Endothelial cell (in vitro differentiated cells): ENCODE results near the gene SEMA6C. TPM values are rescaled to one million over a fixed set of nuclear protein-coding genes. Genes with fewer than 3 reads are reported as not detected.
A peak's percentile ranks its signal among the peaks of the same experiment; 100 is the strongest.

ENCODE experiments used
- DNase-seq: peaks from one replicate; pipeline ENCODE4 v3.0.0; 2021; ENCODE audit warnings: low spot score
- H3K27ac Mint-ChIP-seq: one replicate; pipeline ENCODE4 v1.8.0; 2021; ENCODE audit warnings: mixed read lengths, inconsistent platforms; ENCODE audit not compliant: unreplicated experiment
- H3K27me3 Mint-ChIP-seq: one replicate; pipeline ENCODE4 v1.8.0; 2021; ENCODE audit warnings: mild to moderate bottlenecking, moderate library complexity, mixed read lengths, inconsistent platforms; ENCODE audit not compliant: unreplicated experiment
- H3K36me3 Mint-ChIP-seq: one replicate; pipeline ENCODE4 v1.8.0; 2021; ENCODE audit warnings: mild to moderate bottlenecking, low read depth, mixed read lengths, inconsistent platforms; ENCODE audit not compliant: unreplicated experiment
- H3K4me1 Mint-ChIP-seq: one replicate; pipeline ENCODE4 v1.8.0; 2021; ENCODE audit warnings: mild to moderate bottlenecking, mixed read lengths, inconsistent platforms; ENCODE audit not compliant: unreplicated experiment
- H3K4me3 Mint-ChIP-seq: one replicate; pipeline ENCODE4 v1.8.0; 2021; ENCODE audit warnings: mild to moderate bottlenecking, mixed read lengths, inconsistent platforms; ENCODE audit not compliant: unreplicated experiment
- H3K9me3 Mint-ChIP-seq: one replicate; pipeline ENCODE4 v1.8.0; 2021; ENCODE audit warnings: mixed read lengths, inconsistent platforms; ENCODE audit not compliant: unreplicated experiment
- CTCF ChIP-seq: fragments of 200-600 bp; sonication (generic); IDR thresholded peaks from one replicate; pipeline ENCODE4 v1.5.0; 2021; ENCODE audit warnings: antibody characterized with exemption; ENCODE audit not compliant: unreplicated experiment
- total RNA-seq: library from RNA; stranded (reverse); fragmentation: NEBNext Ultra II Directional; extraction: Animal tissue kit (Norgen Biotek cat#: 25700); gene quantifications from one replicate; pipeline ENCODE4 v1.2.1, GENCODE V29; 2021; ENCODE audit not compliant: unreplicated experiment

Gene SEMA6C
- total RNA-seq, 1 donor from 2014 or later, result 214 TPM

- H3K9me3 Mint-ChIP-seq, result no peaks in the 10 kb centered on the region
- TF ChIP-seq CTCF, result no peak
- H3K4me1 Mint-ChIP-seq, result peaks cover 21% of the 10 kb centered on the region
- DNase-seq, result no peak
- H3K4me3 Mint-ChIP-seq, result peak overlapping the region; percentile 26
- H3K36me3 Mint-ChIP-seq, result peaks cover 51% of the 10 kb centered on the region
- H3K27ac Mint-ChIP-seq, result no peak overlapping the region
- H3K27me3 Mint-ChIP-seq, result peaks cover 23% of the 10 kb centered on the region
Measured at GRCh38 chr1:151134991-151135390, 11.4 kb downstream of the SEMA6C start.

- Mint-ChIP-seq H3K9me3 (no peaks in the 10 kb centered on the region), H3K4me3 (peak overlapping the region; percentile 26), H3K36me3 (peaks cover 45% of the 10 kb centered on the region), H3K27me3 (peaks cover 22% of the 10 kb centered on the region), H3K4me1 (peaks cover 21% of the 10 kb centered on the region), H3K27ac (peak overlapping the region; percentile 62)
- no peak for TF ChIP-seq CTCF
- DNase-seq, result no peak
Measured at GRCh38 chr1:151134396-151134795, 12.0 kb downstream of the SEMA6C start.

- peaks cover 39% of the 10 kb centered on the region for H3K36me3 Mint-ChIP-seq
- no peak overlapping the region for H3K27ac Mint-ChIP-seq
- no peak for TF ChIP-seq CTCF
- H3K4me3 Mint-ChIP-seq, result no peak overlapping the region
- no peaks in the 10 kb centered on the region for H3K9me3 Mint-ChIP-seq
- no peak for DNase-seq
- peaks cover 19% of the 10 kb centered on the region for H3K27me3 Mint-ChIP-seq
- peaks cover 21% of the 10 kb centered on the region for H3K4me1 Mint-ChIP-seq
Measured at GRCh38 chr1:151133018-151133806, 13.2 kb downstream of the SEMA6C start.

GRCh38 chr1:151132335-151133017 is 14.0 kb downstream of the SEMA6C start:
- H3K27me3 Mint-ChIP-seq, result peaks cover 18% of the 10 kb centered on the region
- H3K27ac Mint-ChIP-seq, result no peak overlapping the region
- DNase-seq, result no peak
- H3K4me3 Mint-ChIP-seq, result no peak overlapping the region
- peaks cover 33% of the 10 kb centered on the region for H3K36me3 Mint-ChIP-seq
- TF ChIP-seq CTCF, result no peak
- H3K9me3 Mint-ChIP-seq, result no peaks in the 10 kb centered on the region
- peaks cover 21% of the 10 kb centered on the region for H3K4me1 Mint-ChIP-seq
